Left colon (tissue), 2 donors: ENCODE data around the gene TMED9. TPM values are rescaled to one million over a fixed set of nuclear protein-coding genes. Genes with fewer than 3 reads are reported as not detected.
"Not testable (repeated sequence)": the region's sequence is repeated elsewhere in the genome, so short reads cannot be mapped to it uniquely, and the experiment has no call there.

Experiments used
- ATAC-seq: fragments of 200-7000 bp; cut with Tn5 transposase; one replicate; pipeline ENCODE4 v1.9.1; 2020; ENCODE audit warnings: mild to moderate bottlenecking, moderate library complexity
- DNase-seq, 2 donors: peaks; one replicate each; pipeline ENCODE4 v3.0.0-alpha.2; 2020
- intact Hi-C, 2 donors: fragments of 100-400 bp; cut with DNase I in 1 of 2; cut with micrococcal nuclease in 1 of 2; formaldehyde crosslinking; loops; one replicate each; pipeline versions ENCODE4 v1.11.2 to v1.14.0; 2022; cut with DNase I, micrococcal nuclease
- total RNA-seq, 2 donors: library from RNA; stranded (reverse); fragmentation: NEBNext Ultra II Directional; extraction: Animal tissue kit (Norgen Biotek cat#: 25700); gene quantifications; one replicate each; pipeline ENCODE4 v1.2.1, GENCODE V29; 2021
- donor health status: DM: no; HTN: no; CAD: no.
- donor health status: DM: yes; HTN: yes; CAD: no.

The TMED9 gene
- total RNA-seq, 2 donors from 2014 or later, result 160 to 204 TPM

- ATAC-seq, DNase-seq, intact Hi-C loops: not testable (repeated sequence)
Measured at GRCh38 chr5:177624172-177624571, 32.2 kb downstream of the TMED9 start.

GRCh38 chr5:177630186-177630585 is 38.2 kb downstream of the TMED9 start:
- DNase-seq, ATAC-seq, intact Hi-C loops: not testable (repeated sequence)

GRCh38 chr5:177634912-177635311 is 42.9 kb downstream of the TMED9 start:
- intact Hi-C loops, ATAC-seq, DNase-seq: not testable (repeated sequence)

GRCh38 chr5:177645462-177645861 is 53.5 kb downstream of the TMED9 start:
- ATAC-seq, DNase-seq, intact Hi-C loops: not testable (repeated sequence)

Other genes starting within 250 kb of the TMED9 start
- 100 to 1,000 TPM; 139 to 141 TPM for gene LMAN2, start 240.5 kb upstream of the TMED9 start, total RNA-seq
- 10 to 100 TPM in 1 of 2 donors, 1 to 10 TPM in 1; 5.6 to 12.0 TPM for gene RGS14, start 234.3 kb upstream of the TMED9 start, total RNA-seq
- gene SLC34A1, start 207.8 kb upstream of the TMED9 start, total RNA-seq, result not detected
- gene PFN3, start 191.5 kb upstream of the TMED9 start, total RNA-seq, result not detected
- 10 to 100 TPM in 1 of 2 donors, 1 to 10 TPM in 1; 9.0 to 11.3 TPM for gene F12, start 182.6 kb upstream of the TMED9 start, total RNA-seq
- 10 to 100 TPM; 34.6 to 43.5 TPM for gene GRK6, start 165.5 kb upstream of the TMED9 start, total RNA-seq
- 1 to 10 TPM; 1.6 to 2.2 TPM for gene PRR7, start 145.4 kb upstream of the TMED9 start, total RNA-seq
- 10 to 100 TPM; 11.8 to 18.8 TPM for gene DBN1, start 118.6 kb upstream of the TMED9 start, total RNA-seq
- gene PDLIM7, start 94.6 kb upstream of the TMED9 start, total RNA-seq, result 10 to 100 TPM; 12.1 to 56.5 TPM
- gene DOK3, start 82.4 kb upstream of the TMED9 start, total RNA-seq, result 1 to 10 TPM; 4.1 to 8.9 TPM
- gene DDX41, start 75.2 kb upstream of the TMED9 start, total RNA-seq, result 10 to 100 TPM; 74.3 to 79.9 TPM
- gene FAM193B, start 37.6 kb upstream of the TMED9 start, total RNA-seq, result 10 to 100 TPM; 52.1 to 56.1 TPM
- gene B4GALT7, start 7.9 kb downstream of the TMED9 start, total RNA-seq, result 10 to 100 TPM; 17.5 to 21.9 TPM
- 1 to 10 TPM in 1 of 2 donors, not detected in 1; 8.5 TPM for gene FAM153A, start 190.7 kb downstream of the TMED9 start, total RNA-seq